IMR-90 (cell line): Measurements from ENCODE around the gene PHAF1. TPM values are rescaled to one million over a fixed set of nuclear protein-coding genes. Genes with fewer than 3 reads are reported as not detected.

Experiments used
- ATAC-seq: fragments of 200-7000 bp; cut with Tn5 transposase; 2 replicates; pipeline ENCODE4 v1.9.1; 2020; ENCODE audit warnings: low read depth, mild to moderate bottlenecking, moderate library complexity
- BruUV-seq: library from RNA; stranded (reverse); fragments of 400-500 nt; replicated peaks from 2 replicates; lab custom pipeline; 2021; lab: Mats Ljungman, UMichigan
- CTCF ChIA-PET: fragments of 300-600 bp; formaldehyde crosslinking; extraction: SDS; loops from one replicate; lab custom pipeline; 2021; ENCODE audit warnings: antibody characterized with exemption; lab: Yijun Ruan, JAX
- POLR2A ChIA-PET: fragments of 300-600 bp; sonication (Branson Sonifier 250); formaldehyde crosslinking; loops from one replicate; lab custom pipeline; 2022; ENCODE audit warnings: antibody characterized with exemption; ENCODE audit not compliant: unreplicated experiment; lab: Charles Lee
- DNase-seq: peaks from one replicate; pipeline ENCODE4 v3.0.0; 2013
- H2AFZ ChIP-seq: replicated peaks from 2 replicates; pipeline ENCODE3; 2013; ENCODE audit warnings: low read length, mild to moderate bottlenecking; ENCODE audit not compliant: poor library complexity
- H2AK5ac ChIP-seq: 2 replicates; pipeline ENCODE4 v1.6.1; 2013; ENCODE audit warnings: low read depth, low read length, inconsistent platforms
- H2AK9ac ChIP-seq: replicated peaks from 2 replicates; pipeline ENCODE3; 2013; ENCODE audit warnings: mild to moderate bottlenecking, low read depth, low read length, moderate library complexity; ENCODE audit not compliant: poor library complexity
- H2BK120ac ChIP-seq: 2 replicates; pipeline ENCODE4 v1.6.1; 2013; ENCODE audit warnings: low read depth, low read length, inconsistent platforms
- H2BK15ac ChIP-seq: 3 replicates; pipeline ENCODE4 v1.6.1; 2013; ENCODE audit warnings: low read depth, low read length, inconsistent platforms
- H2BK20ac ChIP-seq: 2 replicates; pipeline ENCODE4 v1.6.1; 2013; ENCODE audit warnings: low read depth, mild to moderate bottlenecking, inconsistent platforms, low read length, moderate library complexity
- H2BK5ac ChIP-seq: 2 replicates; pipeline ENCODE4 v1.6.1; 2013; ENCODE audit warnings: mild to moderate bottlenecking, low read depth, low read length, inconsistent platforms; ENCODE audit not compliant: poor library complexity, severe bottlenecking
- H3K14ac ChIP-seq: replicated peaks from 2 replicates; pipeline ENCODE4 v1.6.1; 2013; ENCODE audit warnings: low read depth, low read length, inconsistent platforms
- H3K18ac ChIP-seq: 2 replicates; pipeline ENCODE4 v1.6.1; 2013; ENCODE audit warnings: low read depth, low read length, control low read depth
- H3K23ac ChIP-seq: 2 replicates; pipeline ENCODE4 v1.6.1; 2013; ENCODE audit warnings: low read depth, low read length, inconsistent platforms
- H3K27ac ChIP-seq: 2 replicates; pipeline ENCODE4 v1.5.1; 2013; ENCODE audit warnings: mild to moderate bottlenecking, control low read depth, low read length; ENCODE audit not compliant: insufficient read depth
- H3K27me3 ChIP-seq: 2 replicates; pipeline ENCODE4 v1.6.1; 2013; ENCODE audit warnings: low read length; ENCODE audit not compliant: control insufficient read depth, insufficient read depth
- H3K36me3 ChIP-seq: 2 replicates; pipeline ENCODE4 v1.6.1; 2013; ENCODE audit warnings: low read length, mixed read lengths; ENCODE audit not compliant: control insufficient read depth, insufficient read depth
- H3K4ac ChIP-seq: 2 replicates; pipeline ENCODE4 v1.6.1; 2013; ENCODE audit warnings: low read depth, low read length, inconsistent platforms
- H3K4me1 ChIP-seq: 2 replicates; pipeline ENCODE4 v1.6.1; 2013; ENCODE audit warnings: low read length, mixed read lengths; ENCODE audit not compliant: control insufficient read depth, insufficient read depth
- H3K4me2 ChIP-seq: 2 replicates; pipeline ENCODE4 v1.6.1; 2013; ENCODE audit warnings: low read depth, mild to moderate bottlenecking, control low read depth, low read length, moderate library complexity
- H3K4me3 ChIP-seq: 2 replicates; pipeline ENCODE4 v1.5.1; 2013; ENCODE audit warnings: low read depth, mild to moderate bottlenecking, control low read depth, low read length, moderate library complexity; ENCODE audit not compliant: insufficient read depth
- H3K56ac ChIP-seq: 2 replicates; pipeline ENCODE4 v1.6.1; 2013; ENCODE audit warnings: low read length, inconsistent platforms; ENCODE audit not compliant: insufficient read depth; ENCODE audit errors: extremely low read depth
- H3K79me1 ChIP-seq, 2 experiments: 2 replicates each; pipeline ENCODE4 v1.6.1; 2013; ENCODE audit warnings: low read length in 2 of 2, inconsistent platforms in 1 of 2, low read depth in 1 of 2
- H3K9ac ChIP-seq: 2 replicates; pipeline ENCODE4 v1.6.1; 2013; ENCODE audit warnings: low read depth, low read length, control low read depth
- H3K9me1 ChIP-seq: 2 replicates; pipeline ENCODE4 v1.6.1; 2013; ENCODE audit warnings: low read length, inconsistent platforms; ENCODE audit not compliant: insufficient read depth
- H3K9me3 ChIP-seq: 2 replicates; pipeline ENCODE4 v1.6.1; 2013; ENCODE audit warnings: low read length; ENCODE audit not compliant: control insufficient read depth, insufficient read depth
- H4K20me1 ChIP-seq: 2 replicates; pipeline ENCODE4 v1.6.1; 2013; ENCODE audit warnings: low read length, inconsistent platforms; ENCODE audit not compliant: insufficient read depth
- H4K5ac ChIP-seq: 2 replicates; pipeline ENCODE4 v1.6.1; 2013; ENCODE audit warnings: mild to moderate bottlenecking, low read depth, low read length, control low read depth
- H4K8ac ChIP-seq, 2 experiments: 2 replicates each; pipeline ENCODE4 v1.6.1; 2013; ENCODE audit warnings: low read depth in 2 of 2, low read length in 2 of 2, control low read depth in 1 of 2, inconsistent platforms in 1 of 2
- H4K91ac ChIP-seq: 2 replicates; pipeline ENCODE4 v1.6.1; 2013; ENCODE audit warnings: low read depth, low read length, inconsistent platforms; ENCODE audit not compliant: insufficient read depth
- BHLHE40 ChIP-seq: fragments of 150-350 bp; IDR thresholded peaks from 2 replicates; pipeline ENCODE4 v1.6.1; 2016; ENCODE audit warnings: mild to moderate bottlenecking, low read depth, low read length
- CEBPB ChIP-seq: IDR thresholded peaks from 2 replicates; pipeline ENCODE4 v1.6.1; 2012; ENCODE audit warnings: low read depth, low read length, improper control_type of control experiment
- CHD1 ChIP-seq: IDR thresholded peaks from 2 replicates; pipeline ENCODE4 v1.6.1; 2012; ENCODE audit warnings: low read depth, low read length, improper control_type of control experiment
- FOS ChIP-seq: fragments of 150-350 bp; IDR thresholded peaks from 2 replicates; pipeline ENCODE4 v1.6.1; 2016; ENCODE audit warnings: low read depth, low read length
- MAFK ChIP-seq: IDR thresholded peaks from 2 replicates; pipeline ENCODE4 v1.6.1; 2012; ENCODE audit warnings: low read depth, low read length, improper control_type of control experiment
- MAZ ChIP-seq: IDR thresholded peaks from 2 replicates; pipeline ENCODE4 v1.6.1; 2012; ENCODE audit warnings: low read depth, mild to moderate bottlenecking, low read length, improper control_type of control experiment, moderate library complexity, borderline replicate concordance
- MXI1 ChIP-seq: IDR thresholded peaks from 2 replicates; pipeline ENCODE4 v1.6.1; 2012; ENCODE audit warnings: low read depth, mild to moderate bottlenecking, low read length, moderate library complexity, borderline replicate concordance
- NFE2L2 ChIP-seq: fragments of 150-350 bp; IDR thresholded peaks from 2 replicates; pipeline ENCODE4 v1.6.1; 2016; ENCODE audit warnings: low read depth, mild to moderate bottlenecking, low read length
- POLR2A ChIP-seq: IDR thresholded peaks from 2 replicates; pipeline ENCODE4 v1.6.1; 2012; ENCODE audit warnings: mild to moderate bottlenecking, low read depth, low read length
- RAD21 ChIP-seq: IDR thresholded peaks from 2 replicates; pipeline ENCODE4 v1.6.1; 2012; ENCODE audit warnings: low read length, improper control_type of control experiment
- RCOR1 ChIP-seq: IDR thresholded peaks from 2 replicates; pipeline ENCODE4 v1.6.1; 2012; ENCODE audit warnings: mild to moderate bottlenecking, low read length, improper control_type of control experiment; ENCODE audit not compliant: insufficient replicate concordance
- RFX5 ChIP-seq: IDR thresholded peaks from 2 replicates; pipeline ENCODE4 v1.8.0; 2012; ENCODE audit warnings: low read depth, mild to moderate bottlenecking, low read length, moderate library complexity
- SMC3 ChIP-seq: fragments of 150-350 bp; IDR thresholded peaks from 2 replicates; pipeline ENCODE4 v1.6.1; 2016; ENCODE audit warnings: low read depth, mild to moderate bottlenecking, antibody characterized with exemption, low read length, moderate library complexity
- USF2 ChIP-seq: fragments of 150-350 bp; IDR thresholded peaks from 2 replicates; pipeline ENCODE4 v1.6.1; 2017; ENCODE audit warnings: mild to moderate bottlenecking, antibody characterized with exemption, low read length, low read depth
- WGBS, 2 experiments: methylation state at CpG; one replicate each; pipeline versions ENCODE4 v1.1.5 to v1.1.7; 2013; ENCODE audit warnings: missing lambda C conversion rate in 2 of 2; ENCODE audit not compliant: insufficient read length in 1 of 2; ENCODE audit errors: extremely low coverage in 2 of 2; 5-methylcytosine and 5-hydroxymethylcytosine counted together
- dilution Hi-C: fragments of 300-500 bp; cut with HindIII; formaldehyde crosslinking; loops from one replicate; pipeline ENCODE4 v1.14.3; 2018; ENCODE audit warnings: low sequenced_read_pairs; ENCODE audit not compliant: unreplicated experiment
- in situ Hi-C: fragments of 300-500 bp; cut with MboI; formaldehyde crosslinking; loops from 3 replicates; pipeline ENCODE4 v1.14.3; 2019; ENCODE audit warnings: low sequenced_read_pairs, inconsistent platforms, mixed read lengths
- intact Hi-C: fragments of 100-400 bp; cut with micrococcal nuclease; formaldehyde crosslinking; loops from 2 replicates; pipeline ENCODE4 v1.10.0; 2022
- polyA plus RNA-seq, 3 experiments: library from polyadenylated mRNA; depleted of rRNA; stranded (reverse); fragments of >200 nt; gene quantifications; 2 replicates each; pipeline ENCODE4 v1.2.3, GENCODE V29; 2012; ENCODE audit warnings: low replicate concordance in 1 of 3
- total RNA-seq: library from RNA; depleted of rRNA; stranded (reverse); fragments of >200 nt; gene quantifications from 2 replicates; pipeline ENCODE4 v1.2.3, GENCODE V29; 2012
- TF ChIP-seq, protein P1 (sequence below): fragments of 150-350 bp; IDR thresholded peaks from 2 replicates; pipeline ENCODE4 v1.6.1; 2016; ENCODE audit warnings: low read depth, mild to moderate bottlenecking, low read length, moderate library complexity, borderline replicate concordance

Gene PHAF1
- total and polyA plus RNA-seq, 2 of the 4 experiments (the other 2 are of a cell fraction) = 14.0 to 19.8 TPM

- H3K9ac ChIP-seq = no peak overlapping the region
- intact Hi-C loops = no loop called here
- WGBS, 2 experiments = no CpG with 5 or more reads among the region's 4 CpGs
- TF ChIP-seq NFE2L2 (no peak), RFX5 (no peak), BHLHE40 (no peak), CEBPB (no peak), CHD1 (no peak), SMC3 (no peak), MAFK (no peak), MAZ (no peak), USF2 (no peak), RAD21 (no peak), RCOR1 (no peak), MXI1 (no peak), POLR2A (no peak), FOS (no peak)
- TF ChIP-seq, protein P1, sequence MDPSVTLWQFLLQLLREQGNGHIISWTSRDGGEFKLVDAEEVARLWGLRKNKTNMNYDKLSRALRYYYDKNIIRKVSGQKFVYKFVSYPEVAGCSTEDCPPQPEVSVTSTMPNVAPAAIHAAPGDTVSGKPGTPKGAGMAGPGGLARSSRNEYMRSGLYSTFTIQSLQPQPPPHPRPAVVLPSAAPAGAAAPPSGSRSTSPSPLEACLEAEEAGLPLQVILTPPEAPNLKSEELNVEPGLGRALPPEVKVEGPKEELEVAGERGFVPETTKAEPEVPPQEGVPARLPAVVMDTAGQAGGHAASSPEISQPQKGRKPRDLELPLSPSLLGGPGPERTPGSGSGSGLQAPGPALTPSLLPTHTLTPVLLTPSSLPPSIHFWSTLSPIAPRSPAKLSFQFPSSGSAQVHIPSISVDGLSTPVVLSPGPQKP = no peak
These were observed 3.1 kb downstream of the PHAF1 start for GRCh38 chr16:67112591-67113399.

More at GRCh38 chr16:67112591-67113399, 3.1 kb downstream of the PHAF1 start:
- peaks cover 42 to 79% of the 10 kb centered on the region in 2 experiments for H3K79me1 ChIP-seq
- no peak overlapping the region for H4K91ac ChIP-seq
- ChIA-PET CTCF (interaction anchor here (0.9 to 2.0 kb wide), 3 partner anchors 12 to 95 kb away, joined by 3 to 11 read pairs (median 5); no protein-coding TSS in a partner anchor), POLR2A (no interaction called here)
- no peak for DNase-seq
- no peak for ATAC-seq
- H3K4me1 ChIP-seq = peaks cover 19% of the 10 kb centered on the region
- no peak overlapping the region for H3K4me3 ChIP-seq
- H2AFZ ChIP-seq = no peak overlapping the region
- H4K5ac ChIP-seq = no peak overlapping the region
- H3K4me2 ChIP-seq = no peak overlapping the region
- H3K56ac ChIP-seq = no peak overlapping the region
- in situ Hi-C loops (no loop called here), dilution Hi-C loops (no loop called here)
- H4K8ac ChIP-seq = no peak overlapping the region
- H3K4ac ChIP-seq = no peak overlapping the region
- peaks cover 46% of the 10 kb centered on the region for H4K20me1 ChIP-seq
- H2BK15ac ChIP-seq = no peak overlapping the region
- H2BK20ac ChIP-seq = no peak overlapping the region
- H3K18ac ChIP-seq = no peak overlapping the region
- H3K23ac ChIP-seq = no peak overlapping the region
- H2BK120ac ChIP-seq = no peak overlapping the region
- BruUV-seq = no TSS peak
- H2AK9ac ChIP-seq = no peak overlapping the region
- H3K27ac ChIP-seq = no peak overlapping the region
- H3K9me3 ChIP-seq = no peaks in the 10 kb centered on the region
- H3K27me3 ChIP-seq = no peaks in the 10 kb centered on the region
- no peak overlapping the region for H2BK5ac ChIP-seq
- H3K9me1 ChIP-seq = peaks cover 19% of the 10 kb centered on the region
- no peak overlapping the region for H3K14ac ChIP-seq
- H2AK5ac ChIP-seq = no peak overlapping the region
- no peaks in the 10 kb centered on the region; the same call in 1 of the 2 replicates for H3K36me3 ChIP-seq
